GM23248 (cell line): ENCODE results near the gene BMAL1.

Experiments used
- EZH2 ChIP-seq: fragments of 200-600 bp; sonication (generic); IDR thresholded peaks from 2 replicates; pipeline ENCODE4 v1.6.1; 2018; ENCODE audit warnings: antibody characterized with exemption, mild to moderate bottlenecking; ENCODE audit not compliant: insufficient read depth, poor library complexity, severe bottlenecking
- EZH2phosphoT487 ChIP-seq: fragments of 200-600 bp; sonication (generic); IDR thresholded peaks from 2 replicates; pipeline ENCODE4 v1.6.1; 2018; ENCODE audit warnings: antibody characterized with exemption, moderate library complexity, mild to moderate bottlenecking, low read depth; ENCODE audit not compliant: insufficient read depth

DNA sequence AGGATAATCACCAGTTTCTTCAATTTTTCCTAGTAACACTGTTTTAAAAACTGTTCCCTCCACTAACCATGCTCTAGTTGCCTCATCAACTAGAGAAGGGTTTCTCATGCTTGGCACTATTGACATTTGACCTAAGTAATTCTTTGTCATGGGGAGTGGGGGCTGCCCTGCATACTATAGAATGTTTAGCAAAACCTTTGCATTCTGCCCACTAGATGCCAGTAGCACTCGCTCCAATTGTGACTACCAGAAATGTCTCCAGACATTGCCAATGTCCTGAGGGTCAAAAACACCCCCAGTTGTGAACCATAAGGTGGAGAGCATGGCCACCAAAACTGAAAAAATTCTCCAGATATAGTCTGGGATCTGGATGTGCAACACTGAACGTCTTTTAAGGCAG is 27.6 kb upstream of the BMAL1 start:
- TF ChIP-seq EZH2 (no peak), EZH2phosphoT487 (no peak)
